ENCODE measurements around the gene BCORL1. TPM values are rescaled to one million over a fixed set of nuclear protein-coding genes. Genes with fewer than 3 reads are reported as not detected.
A peak's percentile ranks its signal among the peaks of the same experiment; 100 is the strongest.

BCORL1 gene
- total RNA-seq, 4 donors from 2014 or later: 4.7 to 12.0 (median 6.2) TPM

DNA sequence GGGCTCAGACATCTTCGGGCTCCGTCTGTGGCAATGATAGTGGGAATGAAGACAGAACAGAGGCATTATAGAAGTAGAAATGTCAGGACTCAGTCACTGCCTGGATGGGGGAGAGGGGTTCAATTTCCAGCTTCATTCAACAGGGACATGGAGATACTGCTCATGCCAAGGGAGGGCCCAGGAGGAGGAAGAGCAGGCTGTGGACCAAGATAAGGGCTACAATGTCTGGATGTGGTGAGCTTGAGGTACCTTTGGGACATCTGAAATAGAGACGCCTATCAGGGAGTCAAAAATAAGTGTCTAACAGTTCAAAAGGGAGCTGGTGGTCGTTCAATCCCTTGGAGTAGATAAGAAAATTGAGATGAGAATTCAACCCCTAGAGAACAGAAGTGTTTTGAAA is 93.3 kb downstream of the BCORL1 start:
- H3K27me3 ChIP-seq: no peaks in the 10 kb centered on the region
- TF ChIP-seq, protein P1, sequence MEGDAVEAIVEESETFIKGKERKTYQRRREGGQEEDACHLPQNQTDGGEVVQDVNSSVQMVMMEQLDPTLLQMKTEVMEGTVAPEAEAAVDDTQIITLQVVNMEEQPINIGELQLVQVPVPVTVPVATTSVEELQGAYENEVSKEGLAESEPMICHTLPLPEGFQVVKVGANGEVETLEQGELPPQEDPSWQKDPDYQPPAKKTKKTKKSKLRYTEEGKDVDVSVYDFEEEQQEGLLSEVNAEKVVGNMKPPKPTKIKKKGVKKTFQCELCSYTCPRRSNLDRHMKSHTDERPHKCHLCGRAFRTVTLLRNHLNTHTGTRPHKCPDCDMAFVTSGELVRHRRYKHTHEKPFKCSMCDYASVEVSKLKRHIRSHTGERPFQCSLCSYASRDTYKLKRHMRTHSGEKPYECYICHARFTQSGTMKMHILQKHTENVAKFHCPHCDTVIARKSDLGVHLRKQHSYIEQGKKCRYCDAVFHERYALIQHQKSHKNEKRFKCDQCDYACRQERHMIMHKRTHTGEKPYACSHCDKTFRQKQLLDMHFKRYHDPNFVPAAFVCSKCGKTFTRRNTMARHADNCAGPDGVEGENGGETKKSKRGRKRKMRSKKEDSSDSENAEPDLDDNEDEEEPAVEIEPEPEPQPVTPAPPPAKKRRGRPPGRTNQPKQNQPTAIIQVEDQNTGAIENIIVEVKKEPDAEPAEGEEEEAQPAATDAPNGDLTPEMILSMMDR (IDR thresholded peaks at IDR 0.05): no peak
- no peak for TF ChIP-seq POLR2A (IDR thresholded peaks at IDR 0.05)
- H3K4me1 ChIP-seq: no peaks in the 10 kb centered on the region
- no peaks in the 10 kb centered on the region for H3K9me3 ChIP-seq
- 89 to 91% methylated on average over 4 of the region's 4 CpGs for WGBS, 2 donors
- peaks cover 0 to 5% of the 10 kb centered on the region in 2 donors for H3K36me3 ChIP-seq
- intact Hi-C loops (cut with DNase I): no loop called here
- no peak for DNase-seq
- H3K4me3 ChIP-seq (replicated peaks in 1 of 3): no peak overlapping the region
- H3K27ac ChIP-seq: no peak overlapping the region

DNA sequence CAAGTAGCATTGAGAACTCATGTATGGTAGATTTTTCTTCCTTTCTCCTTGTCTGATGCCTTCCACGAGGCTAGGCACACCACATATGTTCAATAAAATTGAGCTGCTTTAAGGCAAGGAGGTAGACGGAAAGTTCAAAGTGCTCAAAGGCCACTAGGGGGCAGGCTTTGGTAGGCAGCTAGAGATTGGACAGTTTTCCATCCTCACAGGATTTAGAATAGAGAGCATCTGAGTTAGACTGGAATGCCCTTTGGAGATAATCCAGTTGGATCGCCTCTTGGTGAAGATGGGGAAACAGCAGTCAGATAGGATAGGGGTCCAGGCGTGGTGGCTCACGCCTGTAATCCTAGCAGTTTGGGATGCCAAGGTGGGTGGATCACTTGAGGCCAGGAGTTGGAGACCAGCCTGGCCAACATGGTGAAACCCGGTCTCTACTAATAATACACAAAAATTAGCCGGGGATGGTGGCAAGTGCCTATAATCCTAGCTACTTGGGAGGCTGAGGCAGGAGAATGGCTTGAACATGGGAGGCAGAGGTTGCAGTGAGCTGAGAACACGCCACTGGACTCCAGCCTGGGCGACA is 97.5 kb downstream of the BCORL1 start:
- 51 to 57% methylated on average over 6 to 9 of the region's 9 CpGs for WGBS, 2 donors
- no peaks in the 10 kb centered on the region for H3K27me3 ChIP-seq
- intact Hi-C loops (cut with DNase I): loop anchor here (5.0 kb wide), 1 partner anchor 112 kb away; no protein-coding TSS in a partner anchor
- no peaks in the 10 kb centered on the region for H3K36me3 ChIP-seq
- TF ChIP-seq, protein P1 (IDR thresholded peaks at IDR 0.05): peak in 5 of 6 experiments; percentile 30 to 61 (median 59)
- TF ChIP-seq POLR2A (IDR thresholded peaks at IDR 0.05): no peak
- no peak overlapping the region for H3K27ac ChIP-seq
- no peaks in the 10 kb centered on the region for H3K9me3 ChIP-seq
- no peak overlapping the region for H3K4me3 ChIP-seq (replicated peaks in 1 of 3)
- peak; percentile 48 to 54 for DNase-seq
- peaks cover 0 to 11% of the 10 kb centered on the region in 2 donors for H3K4me1 ChIP-seq

DNA sequence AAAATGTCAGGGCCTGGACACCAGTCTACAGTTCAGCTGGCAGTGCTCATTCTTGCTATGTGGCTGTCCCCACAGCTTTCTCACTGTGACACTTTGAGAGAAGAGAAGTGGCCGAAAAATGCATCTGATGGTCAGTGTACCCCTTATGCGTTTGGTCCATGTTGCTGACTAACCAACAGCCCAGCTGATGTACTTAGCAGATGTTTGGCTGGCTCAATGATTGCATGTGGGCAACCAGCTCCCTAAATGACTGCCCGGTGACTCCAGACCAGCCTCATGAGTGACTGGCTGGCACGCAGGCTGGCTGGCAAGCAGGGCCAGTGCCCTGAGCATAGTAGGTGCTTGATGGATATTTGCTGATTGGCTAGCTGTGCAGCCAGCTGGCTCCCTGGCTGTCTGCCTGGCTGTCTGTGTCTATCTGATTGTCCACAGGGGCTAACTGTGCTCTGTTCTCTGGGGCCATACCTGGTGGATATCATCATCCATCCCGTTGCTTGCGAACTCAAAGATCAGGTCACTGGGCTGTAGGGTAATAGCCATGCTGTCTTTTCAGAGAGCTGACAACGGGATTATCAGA is 98.4 kb downstream of the BCORL1 start:
- DNase-seq: no peak
- Histone ChIP-seq H3K36me3 (no peaks in the 10 kb centered on the region), H3K4me3 (replicated peaks in 1 of 3) (no peak overlapping the region), H3K27ac (no peak overlapping the region), H3K4me1 (peaks cover 0 to 11% of the 10 kb centered on the region in 2 donors), H3K27me3 (no peaks in the 10 kb centered on the region), H3K9me3 (no peaks in the 10 kb centered on the region)
- intact Hi-C loops (cut with DNase I): loop anchor here (5.0 kb wide), 1 partner anchor 111 kb away; no protein-coding TSS in a partner anchor
- TF ChIP-seq POLR2A (IDR thresholded peaks at IDR 0.05): no peak
- TF ChIP-seq, protein P1 (IDR thresholded peaks at IDR 0.05): no peak
- 90 to 100% methylated on average over 2 to 4 of the region's 7 CpGs for WGBS, 2 donors

DNA sequence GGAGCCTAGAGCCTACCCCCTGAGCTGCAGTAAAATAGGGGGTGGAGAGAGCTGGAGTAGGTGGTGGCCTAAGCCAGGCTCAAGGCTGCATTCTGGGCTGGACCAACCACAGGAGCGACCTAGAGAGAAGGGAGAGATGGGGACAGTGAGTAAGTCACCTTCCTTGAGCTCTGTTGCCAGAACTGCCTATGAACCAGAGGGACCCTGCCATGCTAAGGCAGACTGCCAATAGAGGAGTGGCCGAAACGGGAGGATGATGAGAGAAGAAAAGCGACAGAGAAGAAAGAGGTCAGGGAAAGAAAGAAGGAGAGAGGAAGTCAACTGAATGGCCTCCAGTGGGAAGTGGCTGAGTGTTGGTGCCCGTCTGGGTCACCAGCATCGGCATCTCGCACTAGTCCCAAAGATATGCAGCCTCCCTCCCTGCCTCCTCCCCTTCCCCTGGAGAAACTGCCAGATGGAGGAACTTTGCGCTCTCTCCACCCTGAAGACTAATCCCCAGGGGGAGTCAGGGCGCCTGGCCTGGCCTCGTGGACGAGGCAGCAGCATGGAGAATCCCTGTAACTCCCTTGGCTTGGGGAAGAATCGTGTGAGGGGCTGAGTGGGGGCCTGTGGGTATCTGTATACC is 99.1 kb downstream of the BCORL1 start:
- Histone ChIP-seq H3K36me3 (no peaks in the 10 kb centered on the region), H3K4me1 (peaks cover 0 to 11% of the 10 kb centered on the region in 2 donors), H3K4me3 (replicated peaks in 1 of 3) (no peak overlapping the region), H3K27ac (peak overlapping the region in 1 of 3 donors; percentile 28), H3K9me3 (no peaks in the 10 kb centered on the region), H3K27me3 (no peaks in the 10 kb centered on the region)
- WGBS, 2 donors: 63 to 70% methylated on average over 8 to 9 of the region's 12 CpGs
- DNase-seq: no peak
- intact Hi-C loops (cut with DNase I): loop anchor here (5.0 kb wide), 1 partner anchor 111 kb away; no protein-coding TSS in a partner anchor
- TF ChIP-seq, protein P1 (IDR thresholded peaks at IDR 0.05): no peak
- TF ChIP-seq POLR2A (IDR thresholded peaks at IDR 0.05): no peak

Measured in thyroid gland (tissue), 4 donors.